Memory B cell (primary cell): ENCODE measurements around the gene ZNF761.
"Not testable (repeated sequence)": the region's sequence is repeated elsewhere in the genome, so short reads cannot be mapped to it uniquely, and the experiment has no call there.

Experiments used
- ATAC-seq: fragments of 150-1000 bp; cut with Tn5 transposase; 2 replicates; pipeline ENCODE4 v1.10.0; 2021; ENCODE audit warnings: low read depth, mild to moderate bottlenecking, moderate library complexity
- DNase-seq, 2 donors: peaks; one replicate each; pipeline ENCODE4 v3.0.0; 2022; ENCODE audit warnings: low spot score in 2 of 2
- H3K27ac Mint-ChIP-seq: one replicate; pipeline ENCODE4 v1.8.0; 2022; ENCODE audit warnings: mild to moderate bottlenecking, moderate library complexity, mixed read lengths
- H3K27me3 Mint-ChIP-seq: one replicate; pipeline ENCODE4 v1.8.0; 2022; ENCODE audit warnings: mixed read lengths
- H3K36me3 Mint-ChIP-seq: one replicate; pipeline ENCODE4 v1.8.0; 2022; ENCODE audit warnings: mild to moderate bottlenecking, mixed read lengths
- H3K4me1 Mint-ChIP-seq: one replicate; pipeline ENCODE4 v1.8.0; 2022; ENCODE audit warnings: mixed read lengths
- H3K4me3 Mint-ChIP-seq: one replicate; pipeline ENCODE4 v1.8.0; 2022; ENCODE audit warnings: mild to moderate bottlenecking, moderate library complexity, mixed read lengths
- H3K9me3 Mint-ChIP-seq: one replicate; pipeline ENCODE4 v1.8.0; 2022; ENCODE audit warnings: mixed read lengths

ZNF761 gene

DNA sequence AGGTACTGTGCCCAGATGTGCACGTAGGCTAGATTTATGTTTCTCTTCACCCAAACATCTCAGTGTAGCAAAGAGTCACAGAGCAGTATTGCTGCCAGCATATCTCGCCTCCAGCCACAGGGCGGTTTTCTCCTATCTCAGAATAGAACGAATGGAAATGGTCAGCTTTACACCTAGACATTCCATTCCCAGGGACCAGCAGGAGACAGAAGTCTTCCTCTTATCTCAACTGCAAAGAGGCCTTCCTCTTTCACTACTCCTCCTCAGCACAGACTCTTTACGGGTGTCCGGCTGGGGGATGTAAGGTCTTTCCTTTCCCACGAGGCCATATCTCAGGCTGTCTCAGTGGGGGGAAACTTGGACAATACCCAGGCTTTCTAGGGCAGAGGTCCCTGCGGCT lies 36.8 kb downstream of the ZNF761 start:
- not testable (repeated sequence) for H3K27me3 Mint-ChIP-seq, DNase-seq, ATAC-seq
- H3K27ac Mint-ChIP-seq = peak overlapping the region; percentile 81
- peak overlapping the region; percentile 92 for H3K4me3 Mint-ChIP-seq
- H3K36me3 Mint-ChIP-seq = peaks cover 26% of the 10 kb centered on the region
- H3K9me3 Mint-ChIP-seq = peaks cover 12% of the 10 kb centered on the region
- H3K4me1 Mint-ChIP-seq = peaks cover 13% of the 10 kb centered on the region

DNA sequence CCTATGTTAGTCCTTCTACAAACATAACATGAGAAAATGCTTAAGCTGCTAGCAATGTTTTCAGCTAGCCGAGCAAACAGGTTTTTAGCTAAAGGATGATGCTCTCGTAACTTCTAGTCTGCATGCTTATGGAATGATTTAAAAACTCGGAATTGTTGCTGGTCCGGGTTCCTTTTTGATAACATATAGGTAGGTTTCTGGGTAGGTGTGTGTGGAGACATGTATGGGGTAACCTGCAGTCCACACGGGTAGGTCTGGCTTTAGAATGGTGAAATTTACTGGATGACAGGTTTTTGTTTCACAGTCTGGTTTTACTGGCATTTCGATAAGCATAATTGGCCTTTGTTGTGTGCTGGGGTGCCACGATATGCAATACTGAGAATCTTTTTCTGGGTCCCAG lies 40.1 kb downstream of the ZNF761 start:
- Mint-ChIP-seq H3K27ac (no peak overlapping the region), H3K4me3 (no peak overlapping the region), H3K27me3 (no peaks in the 10 kb centered on the region), H3K9me3 (peaks cover 10% of the 10 kb centered on the region), H3K4me1 (peaks cover 15% of the 10 kb centered on the region), H3K36me3 (peaks cover 40% of the 10 kb centered on the region)
- DNase-seq = no peak
- ATAC-seq = no peak

DNA sequence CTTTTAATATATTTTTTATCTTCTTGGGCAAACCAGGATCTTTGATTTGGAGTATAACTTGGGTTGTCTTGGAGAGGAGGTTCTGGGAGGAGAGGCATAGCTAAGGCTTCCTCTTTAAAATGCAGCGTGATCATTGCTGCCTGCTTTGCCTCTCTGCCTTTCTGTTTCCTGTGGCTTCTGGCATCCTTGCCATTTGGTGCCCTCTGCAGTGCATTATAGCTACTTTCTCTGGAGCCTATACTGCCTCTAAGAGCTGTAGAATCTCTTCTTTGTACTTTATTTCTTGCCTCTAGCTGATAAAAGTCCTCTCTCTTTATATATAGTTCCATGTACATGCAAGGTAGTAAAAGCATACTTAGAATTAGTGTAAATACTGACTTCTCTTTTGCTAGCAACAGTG lies 43.0 kb downstream of the ZNF761 start:
- ATAC-seq, H3K4me3 Mint-ChIP-seq, H3K27ac Mint-ChIP-seq, H3K9me3 Mint-ChIP-seq, DNase-seq, H3K4me1 Mint-ChIP-seq, H3K27me3 Mint-ChIP-seq: not testable (repeated sequence)
- peaks cover 56% of the 10 kb centered on the region for H3K36me3 Mint-ChIP-seq

DNA sequence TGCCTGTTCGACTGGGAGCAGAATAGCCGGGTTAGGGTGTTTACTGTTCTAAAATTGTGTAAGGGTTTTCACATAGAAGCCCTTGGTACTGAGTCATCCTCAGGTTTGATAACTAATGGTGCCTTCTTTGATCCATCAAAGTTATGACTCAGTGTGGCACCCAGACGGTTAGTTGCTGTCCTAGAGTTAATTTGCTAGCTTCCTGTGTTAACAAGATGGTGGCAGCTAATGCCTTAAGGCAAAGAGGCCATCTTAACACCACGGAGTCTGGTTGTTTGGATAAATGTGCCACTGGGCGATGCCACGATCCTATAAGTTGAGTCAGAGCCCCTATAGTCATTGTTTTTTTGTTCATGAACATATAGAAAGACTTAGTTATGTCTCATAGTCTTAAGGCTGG lies 43.7 kb downstream of the ZNF761 start:
- H3K4me1 Mint-ChIP-seq, H3K27ac Mint-ChIP-seq, H3K4me3 Mint-ChIP-seq, DNase-seq, ATAC-seq, H3K27me3 Mint-ChIP-seq, H3K9me3 Mint-ChIP-seq: not testable (repeated sequence)
- H3K36me3 Mint-ChIP-seq = peaks cover 60% of the 10 kb centered on the region

DNA sequence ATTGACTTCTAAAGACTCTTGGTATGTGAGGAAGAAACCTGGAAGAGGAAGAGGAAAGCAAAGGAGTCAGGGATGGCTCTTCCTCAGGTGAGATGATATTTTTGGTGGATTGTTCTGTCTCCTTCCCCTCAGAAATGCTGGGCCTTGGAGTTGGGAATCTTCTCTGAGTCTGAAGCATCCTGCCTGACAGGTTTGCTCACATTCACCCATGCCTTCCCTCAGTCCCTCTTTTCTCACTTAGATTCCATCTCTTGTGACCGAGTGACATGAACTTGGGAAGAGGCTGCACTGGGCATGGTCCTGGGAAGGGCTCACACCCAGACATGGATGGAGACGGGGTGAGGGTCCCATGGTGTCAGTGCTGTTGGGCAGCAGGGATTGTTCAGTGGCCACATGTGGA lies 52.0 kb downstream of the ZNF761 start:
- not testable (repeated sequence) for H3K4me1 Mint-ChIP-seq, H3K27ac Mint-ChIP-seq, ATAC-seq, H3K4me3 Mint-ChIP-seq, H3K27me3 Mint-ChIP-seq, DNase-seq
- Mint-ChIP-seq H3K9me3 (peaks cover 16% of the 10 kb centered on the region), H3K36me3 (peaks cover 79% of the 10 kb centered on the region)

DNA sequence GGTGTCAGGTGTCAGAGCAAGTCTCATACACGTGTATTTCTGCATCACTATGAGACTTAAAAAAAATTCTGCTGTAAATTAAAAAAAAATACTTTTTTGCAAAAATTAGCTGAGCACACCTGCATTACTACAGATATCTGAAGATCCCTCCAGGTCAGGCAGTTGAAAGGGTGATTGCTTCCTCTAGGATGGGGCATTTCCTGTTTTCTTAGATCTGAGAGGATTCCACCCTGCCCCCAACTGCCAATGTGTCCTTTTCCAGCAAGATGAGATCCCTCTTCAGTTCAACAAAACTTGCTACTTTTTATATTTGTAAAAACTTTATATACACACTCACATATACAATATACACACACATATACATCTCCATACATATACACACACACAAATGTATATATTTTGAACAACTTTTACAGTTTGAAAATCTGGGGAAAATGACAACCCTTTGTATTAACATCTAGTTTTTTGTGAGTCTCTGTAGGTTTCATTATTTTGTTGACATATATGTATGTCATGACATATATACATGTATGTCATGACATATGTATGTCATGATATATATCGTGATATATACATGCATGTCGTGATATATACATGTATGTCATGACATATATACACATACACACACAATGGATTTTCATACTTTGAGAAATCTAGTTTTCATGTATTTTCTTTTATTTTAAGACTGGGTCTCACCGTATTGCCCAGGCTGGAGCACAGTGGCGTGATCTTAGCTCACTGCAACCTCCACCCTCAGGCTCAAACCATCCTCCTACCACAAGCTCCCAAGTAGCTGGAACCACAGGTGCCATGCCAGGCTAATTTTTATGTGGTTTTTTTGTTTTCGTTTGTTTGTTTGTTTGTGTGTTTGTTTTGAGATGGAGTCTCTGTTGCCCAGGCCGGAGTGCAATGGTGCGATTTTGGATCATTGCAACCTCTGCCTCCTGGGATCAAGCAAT lies 53.5 kb downstream of the ZNF761 start:
- Mint-ChIP-seq H3K4me3 (no peak overlapping the region), H3K9me3 (peaks cover 13% of the 10 kb centered on the region), H3K36me3 (peaks cover 72% of the 10 kb centered on the region), H3K4me1 (no peaks in the 10 kb centered on the region), H3K27ac (no peak overlapping the region), H3K27me3 (no peaks in the 10 kb centered on the region)
- DNase-seq = no peak
- no peak for ATAC-seq

DNA sequence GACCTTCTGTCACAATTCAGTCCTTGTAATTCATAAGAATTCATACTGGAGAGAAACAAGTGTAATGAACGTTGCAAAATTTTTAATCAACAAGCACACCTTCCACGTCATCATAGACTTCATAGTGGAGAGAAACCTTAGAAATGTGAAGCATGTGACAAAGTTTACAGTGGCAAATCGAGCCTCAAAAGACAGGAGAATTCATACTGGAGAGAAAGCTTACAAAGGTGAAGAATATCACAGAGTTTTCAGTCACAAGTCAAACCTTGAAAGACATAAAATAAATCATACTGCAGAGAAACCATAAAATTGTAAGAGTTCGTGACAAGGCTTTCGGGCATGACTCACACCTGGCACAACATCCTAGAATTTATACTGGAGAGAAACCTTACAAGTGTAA lies 60.4 kb downstream of the ZNF761 start:
- Mint-ChIP-seq H3K27ac (no peak overlapping the region), H3K4me3 (no peak overlapping the region), H3K9me3 (peaks cover 28% of the 10 kb centered on the region), H3K27me3 (no peaks in the 10 kb centered on the region), H3K4me1 (no peaks in the 10 kb centered on the region), H3K36me3 (peaks cover 53% of the 10 kb centered on the region)
- DNase-seq (no peak), ATAC-seq (no peak)

DNA sequence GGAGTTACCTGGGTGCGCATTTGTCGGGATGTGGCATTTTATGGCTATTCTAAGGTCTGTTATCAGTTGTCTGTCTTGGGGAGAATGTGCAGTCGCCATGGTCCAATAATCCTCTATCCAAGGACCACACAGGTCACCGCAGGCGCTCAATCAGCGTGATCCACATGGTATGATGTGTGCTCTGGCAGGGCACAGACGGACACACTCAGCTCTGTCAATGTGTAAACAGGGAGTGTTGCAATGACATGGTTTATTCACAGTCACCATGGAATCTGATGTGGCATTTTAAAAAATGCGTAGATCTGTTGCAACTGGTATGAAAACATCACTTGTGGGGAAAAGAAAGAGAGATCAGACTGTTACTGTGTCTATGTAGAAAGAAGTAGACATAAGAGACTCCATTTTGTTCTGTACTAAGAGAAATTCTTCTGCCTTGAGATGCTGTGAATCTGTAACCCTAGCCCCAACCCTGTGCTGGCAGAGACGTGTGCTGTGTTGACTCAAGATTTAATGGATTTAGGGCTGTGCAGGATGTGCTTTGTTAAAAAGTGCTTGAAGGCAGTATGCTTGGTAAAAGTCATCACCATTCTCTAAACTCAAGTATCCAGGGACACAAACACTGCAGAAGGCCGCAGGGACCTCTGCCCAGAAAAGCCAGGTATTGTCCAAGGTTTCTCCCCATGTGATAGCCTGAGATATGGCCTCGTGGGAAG lies 65.7 kb downstream of the ZNF761 start:
- peaks cover 18% of the 10 kb centered on the region for H3K36me3 Mint-ChIP-seq
- not testable (repeated sequence) for ATAC-seq, H3K27ac Mint-ChIP-seq, DNase-seq, H3K4me3 Mint-ChIP-seq, H3K4me1 Mint-ChIP-seq, H3K27me3 Mint-ChIP-seq
- peaks cover 22% of the 10 kb centered on the region for H3K9me3 Mint-ChIP-seq

DNA sequence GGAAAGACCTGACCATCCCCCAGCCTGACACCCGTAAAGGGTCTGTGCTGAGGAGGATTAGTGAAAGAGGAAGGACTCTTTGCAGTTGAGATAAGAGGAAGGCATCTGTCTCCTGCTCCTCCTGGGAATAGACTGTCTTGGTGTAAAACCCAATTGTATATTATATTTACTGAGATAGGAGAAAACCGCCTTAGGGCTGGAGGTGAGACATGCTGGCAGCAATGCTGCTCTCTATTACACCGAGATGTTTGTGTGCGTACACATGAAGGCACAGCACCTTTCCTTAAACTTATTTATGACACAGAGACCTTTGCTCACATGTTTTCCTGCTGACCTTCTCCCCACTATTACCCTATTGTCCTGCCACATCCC lies 66.2 kb downstream of the ZNF761 start:
- H3K9me3 Mint-ChIP-seq = peaks cover 21% of the 10 kb centered on the region
- H3K4me1 Mint-ChIP-seq, H3K27me3 Mint-ChIP-seq, H3K27ac Mint-ChIP-seq, H3K4me3 Mint-ChIP-seq, ATAC-seq, DNase-seq: not testable (repeated sequence)
- peaks cover 16% of the 10 kb centered on the region for H3K36me3 Mint-ChIP-seq

DNA sequence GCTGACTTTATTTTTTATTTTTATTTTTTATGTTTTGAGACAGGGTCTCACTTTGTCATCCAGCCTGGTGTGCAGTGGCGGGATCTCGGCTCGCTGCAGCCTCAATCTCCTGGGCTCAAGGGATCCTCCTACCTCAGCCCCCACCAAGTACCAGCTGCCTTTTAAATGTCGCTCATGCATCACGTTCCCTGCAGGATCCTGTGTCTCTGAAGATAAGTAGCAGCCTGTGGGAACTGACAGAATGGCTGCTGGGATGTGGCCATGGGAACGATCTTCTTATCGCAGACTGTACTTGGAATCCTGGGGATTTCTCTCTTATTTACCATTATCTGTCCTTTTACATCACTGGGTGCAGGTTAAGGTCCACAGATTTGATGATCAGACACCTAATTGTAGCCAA lies 71.4 kb downstream of the ZNF761 start:
- not testable (repeated sequence) for H3K27me3 Mint-ChIP-seq, ATAC-seq
- peaks cover 14% of the 10 kb centered on the region for H3K9me3 Mint-ChIP-seq

DNA sequence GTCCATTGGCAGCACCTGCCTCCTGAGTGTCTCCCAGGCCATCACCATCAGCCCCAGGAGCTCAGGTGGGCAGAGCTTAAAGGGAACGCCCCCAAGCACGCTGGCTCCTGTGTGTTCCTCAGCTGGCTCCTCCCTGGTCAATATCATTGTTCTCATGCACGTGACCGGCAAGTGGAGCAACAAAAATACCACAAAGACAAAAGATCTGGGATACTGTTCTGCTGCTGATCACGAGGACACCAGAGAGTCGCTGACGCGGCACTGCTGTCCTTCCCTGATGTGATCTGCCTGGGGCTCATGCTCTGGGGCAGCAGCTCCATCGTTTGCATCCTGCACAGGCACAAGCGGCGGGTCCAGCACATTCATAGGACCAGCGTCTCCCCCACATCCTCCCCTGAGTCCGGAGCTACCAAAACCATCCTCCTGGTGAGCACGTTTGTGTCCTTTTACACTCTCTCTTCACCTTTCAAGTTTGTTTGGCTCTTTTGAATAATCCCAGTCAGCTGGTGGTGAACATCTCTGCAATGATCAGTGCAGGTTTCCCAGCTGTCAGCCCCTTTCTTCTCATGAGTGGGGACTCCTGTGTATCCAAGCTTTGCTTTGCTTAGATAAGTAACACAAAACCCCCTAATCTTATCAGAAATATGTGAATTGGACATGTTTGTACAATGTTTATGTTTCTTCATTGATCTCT lies 72.0 kb downstream of the ZNF761 start:
- not testable (repeated sequence) for H3K27ac Mint-ChIP-seq, H3K4me1 Mint-ChIP-seq, H3K4me3 Mint-ChIP-seq, DNase-seq, H3K36me3 Mint-ChIP-seq, ATAC-seq, H3K27me3 Mint-ChIP-seq
- H3K9me3 Mint-ChIP-seq = peaks cover 11% of the 10 kb centered on the region

More for the DNA sequence above, 71.4 kb downstream of the ZNF761 start:
- H3K27ac Mint-ChIP-seq, H3K4me1 Mint-ChIP-seq, H3K36me3 Mint-ChIP-seq, DNase-seq, H3K4me3 Mint-ChIP-seq: not testable (repeated sequence)

DNA sequence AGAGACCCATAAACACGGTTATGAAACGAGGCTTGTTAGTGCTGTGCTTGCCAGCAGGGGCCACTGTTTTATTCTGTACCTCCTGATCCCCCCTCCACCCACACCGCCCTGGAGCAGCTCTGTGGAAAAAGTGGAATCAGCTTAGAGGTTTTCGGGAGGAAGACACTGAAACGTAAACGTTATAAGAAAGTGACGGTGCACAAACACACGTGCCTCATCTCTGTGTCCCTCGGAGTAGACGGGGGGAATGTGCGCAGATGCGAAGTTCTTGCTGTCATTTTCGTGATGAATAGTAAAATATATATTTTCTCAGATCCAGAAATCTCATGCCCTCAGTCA lies 72.5 kb downstream of the ZNF761 start:
- not testable (repeated sequence) for H3K36me3 Mint-ChIP-seq, DNase-seq, H3K27me3 Mint-ChIP-seq, H3K9me3 Mint-ChIP-seq, H3K4me3 Mint-ChIP-seq, ATAC-seq, H3K4me1 Mint-ChIP-seq, H3K27ac Mint-ChIP-seq

DNA sequence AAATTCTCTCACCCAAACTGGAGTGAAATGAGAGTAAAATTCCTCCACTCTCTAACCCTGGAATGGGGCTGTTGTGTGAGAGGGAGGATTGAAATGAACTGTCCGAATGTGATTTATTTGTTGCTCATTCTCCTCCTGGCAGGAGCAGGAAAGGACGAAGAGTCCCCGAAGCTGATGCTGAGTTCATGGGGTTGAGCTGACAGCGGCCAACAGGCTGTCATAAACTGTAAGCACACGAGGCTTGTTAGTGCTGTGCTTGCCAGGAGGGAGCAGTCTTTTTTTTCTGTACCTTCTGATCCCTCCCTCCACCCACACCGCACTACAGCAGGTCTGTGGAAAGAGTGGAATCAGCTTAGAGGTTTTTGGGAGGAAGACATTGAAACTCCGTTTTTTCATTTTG lies 73.1 kb downstream of the ZNF761 start:
- no peak for DNase-seq
- Mint-ChIP-seq H3K4me1 (no peaks in the 10 kb centered on the region), H3K27ac (no peak overlapping the region), H3K36me3 (peaks cover 5% of the 10 kb centered on the region), H3K27me3 (peaks cover 12% of the 10 kb centered on the region), H3K9me3 (peaks cover 9% of the 10 kb centered on the region), H3K4me3 (no peak overlapping the region)
- no peak for ATAC-seq

DNA sequence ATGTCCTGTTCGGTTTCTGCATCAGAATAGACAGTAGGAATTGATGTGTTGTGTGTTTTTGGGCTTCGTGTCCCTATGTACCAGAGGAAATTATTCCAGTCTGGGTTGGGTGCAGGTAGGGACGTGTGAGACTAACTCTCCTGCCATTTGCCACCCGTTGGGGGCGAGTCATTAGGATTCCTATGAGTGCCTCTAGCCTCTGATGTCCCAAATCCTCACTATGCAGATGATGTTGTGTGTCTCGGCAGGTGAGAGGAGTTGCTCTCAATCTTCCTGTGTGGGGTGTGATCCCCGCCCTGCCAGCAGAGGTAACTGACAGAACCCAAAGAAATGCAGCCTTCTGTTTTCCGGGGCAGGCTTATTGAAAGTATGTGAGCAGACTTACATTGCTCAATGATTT lies 74.9 kb downstream of the ZNF761 start:
- DNase-seq (no peak), ATAC-seq (no peak)
- no peaks in the 10 kb centered on the region for H3K4me1 Mint-ChIP-seq
- peaks cover 5% of the 10 kb centered on the region for H3K9me3 Mint-ChIP-seq
- H3K27ac Mint-ChIP-seq = no peak overlapping the region
- H3K4me3 Mint-ChIP-seq = no peak overlapping the region
- peaks cover 9% of the 10 kb centered on the region for H3K27me3 Mint-ChIP-seq
- H3K36me3 Mint-ChIP-seq = peaks cover 3% of the 10 kb centered on the region
